Heart left ventricle (tissue), 16 donors: ENCODE data around the gene ZBTB5. TPM values are rescaled to one million over a fixed set of nuclear protein-coding genes. Genes with fewer than 3 reads are reported as not detected.

Experiments
- ATAC-seq, 4 donors: fragments of 200-7000 bp; cut with Tn5 transposase; one replicate each; pipeline ENCODE4 v1.9.1; 2020 to 2022; ENCODE audit warnings: moderate library complexity in 4 of 4, mild to moderate bottlenecking in 3 of 4, moderate number of reproducible peaks in 1 of 4
- DNase-seq, 5 donors: peaks; one replicate each; pipeline ENCODE4 v3.0.0-alpha.2; 2020
- H3K27ac ChIP-seq, 12 donors: fragments of 200-600 bp; sonication (generic) in 4 of 12; one replicate each; pipeline versions ENCODE4 v1.5.0 to v1.8.0; 2016 to 2022; ENCODE audit warnings: mild to moderate bottlenecking in 2 of 12
- H3K27me3 ChIP-seq, 9 donors: fragments of 200-600 bp; sonication (generic) in 2 of 9; one replicate each; pipeline versions ENCODE4 v1.5.1 to v1.8.0; 2016 to 2022; ENCODE audit warnings: mild to moderate bottlenecking in 3 of 9
- H3K36me3 ChIP-seq, 9 donors: fragments of 200-600 bp; sonication (generic) in 2 of 9; one replicate each; pipeline versions ENCODE4 v1.5.0 to v1.8.0; 2018 to 2022; ENCODE audit warnings: mild to moderate bottlenecking in 2 of 9
- H3K4me1 ChIP-seq, 12 donors: fragments of 200-600 bp; sonication (generic) in 4 of 12; one replicate each; pipeline versions ENCODE4 v1.5.0 to v1.8.0; 2016 to 2022; ENCODE audit warnings: mild to moderate bottlenecking in 3 of 12
- H3K4me3 ChIP-seq, 12 donors: fragments of 200-600 bp; sonication (generic) in 4 of 12; one replicate each; pipeline versions ENCODE4 v1.5.0 to v1.8.0; 2017 to 2022; ENCODE audit warnings: mild to moderate bottlenecking in 9 of 12, moderate library complexity in 4 of 12
- H3K9me3 ChIP-seq, 12 donors: fragments of 200-600 bp; sonication (generic) in 4 of 12; one replicate each; pipeline versions ENCODE4 v1.5.0 to v1.8.0; 2016 to 2022; ENCODE audit warnings: mild to moderate bottlenecking in 1 of 12
- CTCF ChIP-seq, 12 donors: fragments of 200-600 bp; sonication (generic) in 4 of 12; IDR thresholded peaks; one replicate each; pipeline versions ENCODE4 v1.5.0 to v1.8.0; 2018 to 2022; ENCODE audit warnings: antibody characterized with exemption in 12 of 12, mild to moderate bottlenecking in 5 of 12
- POLR2A ChIP-seq, 2 donors: fragments of 450-650 bp; IDR thresholded peaks; one replicate each; pipeline ENCODE4 v1.6.1; 2017; ENCODE audit warnings: antibody characterized with exemption in 2 of 2, mild to moderate bottlenecking in 2 of 2, moderate library complexity in 2 of 2
- WGBS, 4 donors: extraction: QIAGEN DNeasy Blood & Tissue Kit in 2 of 4; methylation state at CpG; one replicate each; pipeline versions ENCODE4 v1.1.5 to v1.1.7; 2013 to 2018; 5-methylcytosine and 5-hydroxymethylcytosine counted together
- intact Hi-C, 10 donors: fragments of 100-400 bp; cut with DNase I; formaldehyde crosslinking; loops; one replicate each; pipeline versions ENCODE4 v1.11.1 to v1.14.2; 2022
- polyA plus RNA-seq, 2 donors: library from polyadenylated mRNA; stranded (reverse); fragments of 200-250 nt; gene quantifications; one replicate each; pipeline ENCODE4 v1.2.3, GENCODE V29; 2013
- total RNA-seq, 9 donors: library from RNA; depleted of rRNA in 2 of 9; stranded (reverse); fragments of >200 nt in 2 of 9; fragmentation: NEBNext Ultra II Directional in 3 of 9; extraction: Animal tissue kit (Norgen Biotek cat#: 25700) in 3 of 9; gene quantifications; one replicate each; pipeline versions ENCODE4 v1.1.0 to v1.2.4, GENCODE V29; 2016 to 2023
- donor health status: ischemic (EF 13 %, LVEDD 7.1; RV severe dilation, severe dysfunction).
- donor health status: healthy with polysubstance abuse.
- donor health status: DM: no; HTN: yes; CAD: no.
- donor health status: DM: no; HTN: no; CAD: no.
- donor health status: ischemic (EF 25% LVEDD 6.9; RV normal size, moderate dysfunction).
- donor health status: ischemic (EF 25% LVEDD 5.7; RV mildly dilated, moderate dysfunction).
- donor health status: healthy.
- donor health status: DM: yes; HTN: yes; CAD: no.
- donor health status: ischemic (EF 35%, LVEDD 5.7; RV mildly dilated, moderate dysfunction).
- donor health status: nonischemic (EF 11% LVEDD 7.7; RV severe dilation, severe dysfunction).
- donor health status: DM: yes; HTN: yes; CAD: no.
- donor health status: PGD.
- donor health status: ischemic (EF 29% LVEDD 5.4; RV normal size, mild dysfunction).
- donor health status: nonischemic (EF 23%, LVEDD 6.1; RV moderate dilation, normal function).

The ZBTB5 gene
- total and polyA plus RNA-seq, 11 donors = 1.8 to 8.0 (median 6.3) TPM

- Histone ChIP-seq H3K9me3 (no peaks in the 10 kb centered on the region), H3K4me3 (no peak overlapping the region), H3K4me1 (peaks cover 0 to 4% (median 0%) of the 10 kb centered on the region in 12 donors), H3K27ac (peak overlapping the region in 1 of 12 donors; percentile 34), H3K36me3 (peaks cover 3 to 98% (median 89%) of the 10 kb centered on the region in 9 donors), H3K27me3 (no peaks in the 10 kb centered on the region)
- 63 to 91% (median 74%) methylated on average over 4 of the region's 4 CpGs for WGBS, 4 donors
- TF ChIP-seq CTCF (IDR thresholded peaks at IDR 0.05) (no peak), POLR2A (IDR thresholded peaks at IDR 0.05) (no peak)
- peak in 3 of 4 donors; percentile 17 to 56 (median 55) for ATAC-seq
- intact Hi-C loops = loop anchor here in 3 of 10 donors (10.0 kb wide), 3 partner anchors 69 to 289 kb away; partner anchors contain the start of genes EXOSC3 (in 1 of the 3) and FBXO10 (in 1 of the 3)
- DNase-seq = no peak
Measured at GRCh38 chr9:37496020-37496419, 30.8 kb upstream of the ZBTB5 start.

GRCh38 chr9:37495571-37495970, 30.3 kb upstream of the ZBTB5 start:
- WGBS, 4 donors = 84 to 96% (median 90%) methylated on average over 5 of the region's 5 CpGs
- no peaks in the 10 kb centered on the region for H3K9me3 ChIP-seq
- intact Hi-C loops = loop anchor here in 3 of 10 donors (10.0 kb wide), 3 partner anchors 69 to 289 kb away; partner anchors contain the start of genes EXOSC3 (in 1 of the 3) and FBXO10 (in 1 of the 3)
- peak overlapping the region in 1 of 12 donors; percentile 34 for H3K27ac ChIP-seq
- DNase-seq (no peak), ATAC-seq (peak; percentile 38 to 60 (median 56))
- peaks cover 0 to 4% (median 0%) of the 10 kb centered on the region in 12 donors for H3K4me1 ChIP-seq
- H3K4me3 ChIP-seq = no peak overlapping the region
- TF ChIP-seq CTCF (IDR thresholded peaks at IDR 0.05) (no peak), POLR2A (IDR thresholded peaks at IDR 0.05) (no peak)
- H3K36me3 ChIP-seq = peaks cover 3 to 98% (median 89%) of the 10 kb centered on the region in 9 donors
- no peaks in the 10 kb centered on the region for H3K27me3 ChIP-seq

GRCh38 chr9:37491939-37492338, 26.7 kb upstream of the ZBTB5 start:
- TF ChIP-seq POLR2A (IDR thresholded peaks at IDR 0.05) = no peak
- TF ChIP-seq CTCF (IDR thresholded peaks at IDR 0.05) = no peak
- DNase-seq (no peak), ATAC-seq (no peak)
- Histone ChIP-seq H3K27me3 (no peaks in the 10 kb centered on the region), H3K4me1 (peaks cover 0 to 15% (median 11%) of the 10 kb centered on the region in 12 donors), H3K27ac (no peak overlapping the region), H3K9me3 (no peaks in the 10 kb centered on the region), H3K4me3 (no peak overlapping the region), H3K36me3 (peaks cover 0 to 87% (median 66%) of the 10 kb centered on the region in 9 donors)
- 91 to 93% (median 92%) methylated on average over 1 of the region's 1 CpG for WGBS, 4 donors
- intact Hi-C loops = loop anchor here in 3 of 10 donors (10.0 kb wide), 3 partner anchors 73 to 293 kb away; partner anchors contain the start of genes EXOSC3 (in 1 of the 3) and FBXO10 (in 1 of the 3)
